GM19238 (cell line): ENCODE data around the gene UBE2V1.
A peak's percentile ranks its signal among the peaks of the same experiment; 100 is the strongest.

Experiments used
- DNase-seq: peaks from one replicate; pipeline ENCODE4 v3.0.0; 2011; ENCODE audit warnings: low spot score; ENCODE audit not compliant: insufficient read length

Gene UBE2V1

DNA sequence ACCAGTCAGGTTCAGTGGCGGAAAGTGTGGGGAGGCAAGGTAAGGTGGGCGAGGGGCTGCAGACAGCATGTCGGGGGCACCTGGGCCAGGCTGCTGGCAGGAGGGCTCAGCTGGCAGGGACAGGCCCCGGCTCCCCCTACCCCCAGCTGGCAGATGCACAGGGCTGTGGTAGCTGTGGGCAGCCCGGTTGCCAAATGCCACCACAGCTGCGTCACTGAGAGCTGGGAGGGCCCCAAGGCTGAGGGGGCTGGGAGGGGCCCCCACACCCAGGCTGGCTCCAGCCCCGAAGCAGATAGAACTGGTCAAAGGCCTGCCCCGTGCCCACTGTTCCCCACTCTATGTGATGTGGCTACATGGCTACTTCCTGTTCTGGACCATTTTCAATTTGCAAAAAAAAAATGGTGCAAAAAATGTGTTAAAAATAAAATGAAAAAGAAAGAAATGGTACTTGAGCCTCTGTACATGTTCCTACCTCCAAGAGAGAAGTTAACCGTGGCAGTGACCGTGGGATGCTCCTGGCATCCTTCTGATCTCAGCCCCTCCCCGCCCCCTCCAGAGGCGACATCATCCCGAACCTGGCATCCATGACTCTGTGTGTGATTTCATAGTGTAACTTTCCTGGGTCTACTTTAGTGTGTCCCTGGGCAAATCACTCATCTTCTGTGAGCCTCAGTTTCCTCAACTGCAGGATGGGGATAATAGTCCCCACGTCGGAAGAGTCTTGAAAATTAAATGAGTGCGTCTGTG, 64.4 kb downstream of the UBE2V1 start:
- DNase-seq = no peak

DNA sequence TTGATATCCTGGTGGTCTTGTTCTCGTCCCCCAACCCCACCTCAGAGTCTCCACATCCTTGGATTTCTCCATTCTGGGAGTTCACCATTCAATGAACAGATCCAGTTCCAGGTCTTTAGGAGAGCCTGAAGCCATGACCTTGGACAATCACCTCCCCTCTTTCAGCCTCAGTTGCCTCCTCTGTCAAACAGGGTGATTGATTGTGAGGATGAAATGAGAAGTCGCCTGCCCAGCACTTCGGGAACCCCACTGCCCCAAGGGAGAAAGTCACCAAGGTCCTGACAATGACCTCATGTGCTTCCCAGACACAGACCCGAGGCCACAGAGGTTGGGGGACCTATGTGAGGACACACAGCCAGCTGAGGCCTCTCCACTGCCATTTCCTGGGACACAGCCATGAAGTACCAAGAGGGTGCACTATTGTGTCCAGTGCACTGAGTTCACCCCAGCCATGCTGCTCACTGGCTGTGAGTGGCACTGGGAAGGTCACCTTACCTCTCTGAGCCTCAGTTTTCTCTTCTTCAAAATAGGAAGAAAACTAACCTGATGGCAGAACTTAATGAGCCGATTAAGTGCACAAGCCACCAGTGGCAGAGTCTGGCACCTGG, 68.5 kb downstream of the UBE2V1 start:
- DNase-seq = no peak

DNA sequence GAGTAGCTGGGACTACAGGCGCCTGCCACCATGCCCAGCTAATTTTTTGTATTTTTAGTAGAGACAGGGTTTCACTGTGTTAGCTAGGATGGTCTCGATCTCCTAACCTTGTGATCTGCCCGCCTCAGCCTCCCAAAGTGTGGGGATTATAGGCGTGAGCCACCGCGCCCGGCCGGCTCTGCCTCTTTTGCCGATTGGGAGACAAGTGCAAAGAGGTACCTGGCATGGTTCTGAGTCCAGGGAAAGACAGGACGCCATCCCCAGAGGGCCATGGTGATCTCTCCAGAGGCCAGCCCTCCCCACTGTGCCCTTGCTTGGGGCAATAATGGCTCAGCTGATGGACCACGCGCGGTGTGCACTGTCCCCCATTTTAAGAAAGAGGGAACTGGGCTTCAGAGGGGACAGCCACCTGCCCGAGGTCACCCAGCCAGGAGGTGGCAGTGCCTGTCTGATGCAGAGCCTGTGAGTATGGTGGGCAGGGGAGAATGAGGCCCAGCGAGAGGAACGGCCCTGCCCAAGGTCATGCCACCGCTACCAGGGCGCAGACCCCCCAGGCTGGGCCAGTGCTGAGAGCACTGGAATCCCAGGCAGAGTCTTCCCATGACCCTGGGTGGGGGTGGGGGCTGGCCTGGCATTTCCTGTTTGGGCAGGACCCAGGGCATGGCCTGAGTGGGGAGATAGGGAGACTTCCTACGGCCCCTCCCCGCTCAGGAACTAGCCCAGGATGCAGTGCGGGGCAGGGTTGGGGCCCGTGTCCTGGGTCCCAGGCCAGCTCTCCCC, 69.2 kb downstream of the UBE2V1 start:
- DNase-seq = no peak

DNA sequence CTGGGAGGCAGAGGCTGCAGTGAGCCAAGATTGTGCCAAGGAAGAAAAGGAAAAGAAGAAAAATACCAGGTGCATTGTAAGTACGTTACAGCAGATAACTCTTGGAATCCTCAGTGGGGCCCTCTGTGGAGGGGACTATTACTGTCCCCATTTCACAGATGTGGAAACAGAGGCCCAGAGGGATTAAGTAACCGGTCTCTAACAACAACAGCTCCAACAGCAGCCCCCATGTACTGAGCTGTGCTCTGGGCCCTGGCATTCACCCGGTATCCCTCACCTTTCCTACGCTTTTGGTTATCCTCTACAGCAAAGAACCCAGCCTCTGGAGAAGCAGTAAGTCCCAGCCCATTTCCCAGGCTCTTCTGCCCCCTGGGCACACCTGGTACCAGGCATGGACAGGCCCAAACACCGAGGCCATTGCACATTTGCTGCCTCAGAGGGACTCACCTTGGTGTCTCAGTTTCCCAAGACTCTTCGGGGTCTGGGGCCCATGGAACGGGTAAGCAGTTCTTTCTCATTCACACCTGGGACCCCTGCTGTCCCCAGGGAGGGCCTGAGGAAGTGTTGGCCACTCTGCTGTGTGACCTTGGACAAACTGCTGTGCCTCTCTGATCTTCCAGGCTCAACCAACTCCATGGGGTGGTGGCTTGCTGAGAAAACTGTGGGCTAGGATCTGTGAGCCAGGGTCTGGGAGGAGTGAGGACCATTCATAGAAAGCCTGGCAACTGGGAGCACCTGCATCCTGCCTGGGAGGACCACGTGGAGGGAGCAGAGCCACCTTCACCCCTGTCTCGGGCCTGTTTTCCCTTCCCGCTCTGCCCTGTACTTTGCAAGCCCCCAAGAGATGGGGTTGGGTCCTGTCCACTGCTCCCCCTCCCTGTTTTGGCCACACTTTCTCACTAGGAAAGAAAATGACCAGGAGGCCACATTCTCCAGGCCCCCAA, 70.3 kb downstream of the UBE2V1 start:
- DNase-seq = no peak

DNA sequence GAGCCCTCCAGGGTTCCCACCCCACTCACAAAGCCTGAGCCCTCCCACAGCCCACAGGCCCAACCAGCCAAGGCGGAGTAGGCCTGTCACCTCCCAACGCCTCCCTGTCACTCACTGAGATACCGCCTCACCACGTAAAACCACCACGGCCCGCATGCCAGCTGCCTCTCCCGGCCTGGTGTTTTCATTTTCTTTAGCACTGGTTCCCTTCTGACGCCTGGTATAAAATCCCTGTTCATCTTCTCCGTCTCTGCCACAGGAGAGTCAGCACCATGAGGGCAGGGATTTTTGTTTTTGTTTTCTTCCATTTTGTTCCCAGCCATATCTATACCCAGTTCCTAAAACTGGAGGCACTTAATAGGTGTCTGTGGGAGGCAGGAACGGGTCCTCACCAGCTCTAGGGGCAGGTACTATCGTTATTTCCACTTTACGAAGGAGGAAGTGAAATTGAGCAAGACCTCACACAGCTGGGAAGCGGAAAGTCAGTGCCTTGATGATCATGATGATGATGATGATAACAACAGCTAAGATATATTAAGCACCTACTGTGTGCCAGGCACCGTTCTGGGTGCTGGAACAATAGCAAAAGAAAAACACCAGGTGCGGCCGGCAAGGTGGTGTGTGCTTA, 71.6 kb downstream of the UBE2V1 start:
- DNase-seq = peak; percentile 49

DNA sequence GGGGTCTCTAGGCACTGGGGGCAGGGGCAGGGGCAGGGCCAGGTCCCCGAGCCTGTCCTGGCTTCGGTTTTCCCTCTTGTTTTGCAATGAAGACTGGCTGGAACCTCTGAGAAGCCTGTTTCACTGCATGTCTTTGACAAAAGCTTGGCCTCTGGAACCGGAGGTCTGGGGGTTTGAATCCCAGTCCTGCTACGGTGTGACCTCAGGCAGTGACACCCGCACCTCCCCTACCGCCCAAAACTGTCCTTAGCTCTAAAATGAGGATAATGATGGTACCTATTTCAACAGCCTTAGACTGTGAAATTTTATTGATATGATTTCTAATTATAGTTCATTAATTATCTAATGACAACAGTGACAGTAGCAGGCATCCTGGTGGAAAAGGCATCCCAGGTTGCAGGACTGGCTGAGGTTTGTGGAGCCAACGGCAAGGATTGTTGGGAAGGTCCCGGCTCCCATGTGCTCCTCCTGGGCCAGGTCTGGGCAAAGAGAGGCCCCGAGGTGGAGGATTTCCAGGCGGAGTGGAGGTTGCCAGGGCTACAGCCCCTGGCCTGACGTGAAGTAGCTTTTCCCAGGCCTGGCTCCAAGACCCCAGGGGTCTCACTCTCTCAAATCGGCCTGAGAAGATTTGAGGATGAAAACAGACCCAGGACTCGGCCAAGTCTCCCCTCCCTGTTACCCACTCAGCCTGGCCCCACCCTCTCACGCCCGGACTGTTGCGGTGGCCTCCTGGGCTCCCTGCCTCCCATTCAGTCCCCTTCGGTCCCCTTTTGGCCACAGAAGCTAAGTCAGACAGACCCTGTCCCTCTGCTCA, 72.3 kb downstream of the UBE2V1 start:
- DNase-seq = no peak

DNA sequence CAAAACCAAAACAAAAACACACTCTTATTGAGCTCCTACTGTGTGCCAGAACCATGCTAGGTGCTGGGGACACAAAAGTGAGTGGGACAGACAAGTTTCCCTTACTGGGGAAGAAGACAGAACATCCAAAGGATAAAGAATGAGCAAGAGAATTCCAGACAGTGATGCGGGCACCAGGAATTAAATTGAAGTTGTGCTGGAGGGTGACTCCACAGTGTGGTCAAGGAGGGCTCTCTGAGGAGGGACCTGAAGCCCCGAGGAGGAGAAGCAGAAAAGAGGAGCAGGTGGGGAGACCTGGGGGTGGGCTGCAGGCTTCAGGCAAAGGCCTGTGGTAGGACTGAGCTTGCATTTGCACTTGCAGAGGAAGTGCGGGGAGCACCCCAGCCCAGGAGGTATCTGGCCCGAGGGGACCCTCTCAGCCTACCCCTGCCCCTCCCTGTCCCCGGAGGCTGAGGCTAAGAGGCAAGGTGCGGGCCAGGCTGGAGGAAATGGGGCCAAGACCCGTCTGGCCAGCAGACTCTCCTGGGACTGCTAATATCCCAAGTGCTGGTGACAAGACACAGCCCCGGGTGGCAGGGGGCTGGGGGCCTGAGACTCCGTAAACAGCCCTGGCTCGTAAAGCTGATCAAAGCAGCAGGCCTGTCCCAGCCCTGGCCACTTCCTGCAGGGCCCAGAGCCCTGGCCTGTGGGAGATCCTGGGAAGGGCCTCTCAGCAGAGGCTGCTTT, 73.1 kb downstream of the UBE2V1 start:
- no peak for DNase-seq

DNA sequence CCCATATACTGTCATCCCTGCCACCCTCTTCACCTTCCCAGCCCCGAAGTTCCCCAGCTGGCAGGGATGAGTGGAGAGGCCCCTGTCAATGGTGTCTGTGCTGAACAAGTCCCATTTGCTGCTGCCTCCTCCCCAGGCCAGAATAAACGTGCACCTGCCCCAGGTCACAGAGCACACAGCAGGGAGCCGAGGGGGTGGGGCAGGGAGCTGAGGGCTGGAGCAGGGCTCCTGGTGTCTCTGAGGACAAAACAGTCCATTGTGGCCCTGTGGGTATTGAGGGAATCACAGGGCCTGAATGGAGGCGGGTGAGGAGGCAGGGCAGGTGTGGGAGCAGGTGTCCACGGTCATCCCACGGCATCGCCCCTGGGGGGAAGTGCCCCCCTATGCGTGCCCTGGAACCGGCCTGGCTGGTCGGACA, 74.4 kb downstream of the UBE2V1 start:
- DNase-seq = no peak

DNA sequence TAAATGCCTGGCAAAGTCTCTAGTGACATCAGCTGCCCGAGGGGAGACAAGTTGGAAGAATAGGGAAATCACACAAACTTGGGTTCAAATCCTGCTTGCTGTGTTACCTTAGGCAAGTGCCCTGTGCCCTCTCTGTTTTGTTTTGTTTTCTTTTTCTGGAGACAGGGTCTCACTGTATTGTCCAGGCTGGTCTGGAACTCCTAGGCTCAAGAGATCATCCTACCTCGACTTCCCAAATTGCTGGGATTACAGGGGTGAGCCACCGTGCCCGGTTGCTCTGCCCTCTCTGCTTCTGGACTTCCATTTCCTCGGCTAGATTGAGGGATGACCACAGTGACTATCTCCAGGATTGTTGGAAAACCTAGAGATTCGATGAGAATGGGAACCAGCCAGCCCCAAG, 74.8 kb downstream of the UBE2V1 start:
- DNase-seq = no peak

DNA sequence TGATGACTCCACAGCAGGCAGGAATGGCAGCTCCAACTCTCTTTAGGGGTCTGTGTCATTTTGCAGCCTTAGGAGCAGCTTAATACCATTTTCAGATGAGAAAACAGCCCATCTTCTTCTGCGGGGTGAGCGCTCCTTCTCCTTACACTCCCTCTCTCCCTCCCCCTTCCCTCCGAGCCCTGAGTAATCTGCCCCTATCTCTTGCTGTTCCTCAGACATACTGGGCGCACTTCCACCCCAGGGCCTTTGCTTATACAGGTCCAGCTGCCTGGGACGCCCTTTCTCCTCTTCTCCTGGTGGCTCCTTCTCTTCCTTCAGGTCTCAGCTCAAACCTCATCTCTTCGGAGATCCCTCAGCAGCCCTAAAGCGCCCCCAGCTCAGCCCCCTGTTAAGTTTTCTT, 75.4 kb downstream of the UBE2V1 start:
- DNase-seq = no peak

DNA sequence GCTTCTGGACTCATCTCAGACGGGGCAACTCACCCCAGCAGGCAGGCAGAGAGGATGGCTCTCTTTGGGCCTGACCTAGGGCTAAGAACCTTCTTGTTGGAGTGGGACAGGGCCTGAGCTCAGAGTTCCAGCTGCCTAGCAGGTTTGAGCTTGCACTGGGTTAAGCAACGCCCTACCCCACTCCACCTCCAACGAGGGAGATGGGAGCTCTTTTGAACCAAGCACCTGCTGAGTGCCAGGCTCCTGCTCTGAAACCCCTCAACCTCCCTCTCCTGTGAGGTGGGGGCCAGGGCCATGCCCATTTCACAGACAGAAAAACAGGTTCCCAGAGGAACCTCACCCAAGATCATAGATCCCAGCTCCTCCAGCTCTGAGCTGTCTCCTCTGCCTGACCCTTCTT, 75.8 kb downstream of the UBE2V1 start:
- DNase-seq = no peak

DNA sequence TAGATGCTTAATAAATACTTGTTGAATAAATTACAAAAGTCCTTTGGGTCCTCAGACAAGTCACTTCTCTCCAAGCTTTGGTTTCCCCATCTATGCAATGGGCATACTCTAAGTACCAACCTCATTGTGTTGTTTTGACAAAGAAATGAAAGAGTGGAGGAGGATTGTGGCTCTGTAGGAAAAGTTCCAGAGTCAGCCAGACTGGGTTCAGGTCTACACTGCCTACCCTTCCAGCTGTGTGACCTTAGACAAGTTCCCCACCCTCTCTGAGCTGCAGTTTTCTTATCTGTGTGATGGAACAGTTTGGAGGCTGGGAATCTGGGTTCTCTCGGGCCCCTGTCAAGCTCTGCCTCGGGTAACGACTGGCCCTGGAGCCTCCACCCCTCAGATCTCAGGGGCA, 76.2 kb downstream of the UBE2V1 start:
- no peak for DNase-seq

DNA sequence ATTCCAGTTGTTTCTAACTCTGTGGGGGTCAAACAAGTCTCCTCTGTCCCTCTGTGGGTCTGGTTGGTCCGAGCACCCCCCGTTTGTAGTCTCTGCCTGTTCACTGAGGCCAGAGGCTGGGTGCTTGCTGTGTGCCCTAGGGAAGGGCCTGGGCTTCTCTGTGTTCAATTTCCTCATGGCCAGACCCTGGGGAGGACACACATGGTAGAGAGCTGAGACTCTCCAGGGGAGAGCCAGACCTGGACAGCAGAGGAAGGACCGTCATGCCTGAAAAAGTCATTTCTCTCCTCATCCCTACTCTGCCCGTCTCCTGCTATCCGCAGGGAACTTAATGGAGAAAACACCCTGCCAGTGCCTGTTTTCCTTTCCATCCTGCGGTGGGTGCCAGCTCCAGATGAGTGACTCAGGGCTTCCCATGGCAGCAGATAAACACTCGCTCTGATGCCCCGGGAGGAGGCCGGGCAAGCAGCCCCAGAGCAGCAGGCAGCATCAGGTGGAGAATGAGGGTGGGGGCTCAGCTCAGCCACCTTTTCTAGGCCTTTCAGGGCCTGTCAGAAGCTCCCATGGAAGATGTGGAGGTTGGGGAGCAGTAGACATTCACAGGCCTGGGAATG, 78.3 kb downstream of the UBE2V1 start:
- no peak for DNase-seq

DNA sequence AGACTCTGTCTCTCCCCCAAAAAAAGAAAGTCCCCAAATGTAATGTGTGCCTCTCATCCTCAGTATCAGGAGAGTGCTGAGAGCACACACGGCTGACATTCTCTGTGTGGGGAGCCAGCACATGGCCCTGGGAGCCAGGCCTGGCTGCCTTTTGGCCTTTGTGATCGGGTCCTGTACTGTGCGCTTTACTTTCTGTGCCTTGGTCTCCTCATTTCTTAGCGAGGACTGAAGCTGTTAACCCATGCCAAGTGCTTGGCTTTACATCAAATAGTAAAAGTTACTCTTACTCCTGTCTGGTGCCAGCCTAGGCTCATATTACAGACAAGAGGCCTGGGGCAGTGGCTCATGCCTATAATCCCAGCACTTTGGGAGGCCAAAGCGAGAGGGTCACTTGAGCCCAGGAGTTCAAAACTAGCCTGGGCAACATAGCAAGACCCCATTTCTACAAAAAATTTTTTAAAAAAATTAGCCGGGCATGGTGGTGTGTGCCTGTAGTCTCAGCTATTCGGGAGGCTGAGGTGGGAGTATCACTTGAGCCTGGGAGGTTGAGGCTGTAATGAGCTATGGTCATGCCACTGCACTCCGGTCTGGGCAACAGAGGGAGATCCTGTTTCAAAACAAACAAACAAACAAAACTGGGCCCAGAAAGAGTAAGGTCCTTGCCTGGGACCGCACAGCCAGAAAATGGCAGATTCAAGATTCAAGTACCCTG, 79.8 kb downstream of the UBE2V1 start:
- no peak for DNase-seq
